ENCODE results near the gene GNRHR.
"Not testable (repeated sequence)": the region's sequence is repeated elsewhere in the genome, so short reads cannot be mapped to it uniquely, and the experiment has no call there.

GNRHR gene

GRCh38 chr4:67743194-67743593, 11.0 kb downstream of the GNRHR start:
- CTCF ChIA-PET, result no interaction called here
- POLR2A ChIA-PET, result no interaction called here
- no peak for TF ChIP-seq PKNOX1 (IDR thresholded peaks at IDR 0.05)
- TF ChIP-seq SP1 (IDR thresholded peaks at IDR 0.05), result no peak
- no peak for TF ChIP-seq L3MBTL2 (conservative IDR thresholded peaks at IDR 0.05)
- TF ChIP-seq TARDBP (IDR thresholded peaks at IDR 0.05), result no peak
- no peak for DNase-seq (ENCODE audit: extremely low spot score)

GRCh38 chr4:67736262-67736661, 17.9 kb downstream of the GNRHR start:
- no peak for DNase-seq (ENCODE audit: extremely low spot score)
- ChIA-PET POLR2A (no interaction called here), CTCF (no interaction called here)
- no peak for TF ChIP-seq FOXA1 (IDR thresholded peaks at IDR 0.05)
- no peak for TF ChIP-seq HDGF (IDR thresholded peaks at IDR 0.05; ENCODE audit: borderline replicate concordance)
- TF ChIP-seq PKNOX1 (IDR thresholded peaks at IDR 0.05), result no peak
- TF ChIP-seq LEF1 (IDR thresholded peaks at IDR 0.05; ENCODE audit: borderline replicate concordance), result no peak

GRCh38 chr4:67735325-67735724, 18.9 kb downstream of the GNRHR start:
- no peak for DNase-seq (ENCODE audit: extremely low spot score)
- TF ChIP-seq LEF1 (IDR thresholded peaks at IDR 0.05; ENCODE audit: borderline replicate concordance), result no peak
- no peak for TF ChIP-seq CTBP1 (IDR thresholded peaks at IDR 0.05; ENCODE audit: borderline replicate concordance)
- TF ChIP-seq TARDBP (IDR thresholded peaks at IDR 0.05), result no peak
- TF ChIP-seq FOXK2 (IDR thresholded peaks at IDR 0.05), result no peak
- no peak for TF ChIP-seq ZNF384 (IDR thresholded peaks at IDR 0.05)
- no peak for TF ChIP-seq PKNOX1 (IDR thresholded peaks at IDR 0.05)
- TF ChIP-seq ARNT (IDR thresholded peaks at IDR 0.05), result no peak
- no peak for TF ChIP-seq HDGF (IDR thresholded peaks at IDR 0.05; ENCODE audit: borderline replicate concordance)
- TF ChIP-seq NFRKB (IDR thresholded peaks at IDR 0.05), result no peak
- TF ChIP-seq SP1 (IDR thresholded peaks at IDR 0.05), result no peak
- no peak for TF ChIP-seq BHLHE40 (IDR thresholded peaks at IDR 0.05; ENCODE audit: borderline replicate concordance)
- CTCF ChIA-PET, result no interaction called here
- POLR2A ChIA-PET, result no interaction called here

- POLR2A ChIA-PET; DNase-seq (ENCODE audit: extremely low spot score); CTCF ChIA-PET: not testable (repeated sequence)
Measured at GRCh38 chr4:67730511-67730910, 23.7 kb downstream of the GNRHR start.

GRCh38 chr4:67727124-67727850, 26.9 kb downstream of the GNRHR start:
- TF ChIP-seq HDGF (IDR thresholded peaks at IDR 0.05; ENCODE audit: borderline replicate concordance), result no peak
- TF ChIP-seq ARNT (IDR thresholded peaks at IDR 0.05), result no peak
- no peak for TF ChIP-seq SUZ12 (IDR thresholded peaks at IDR 0.05)
- no peak for TF ChIP-seq LEF1 (IDR thresholded peaks at IDR 0.05; ENCODE audit: borderline replicate concordance)
- no peak for TF ChIP-seq TARDBP (IDR thresholded peaks at IDR 0.05)
- TF ChIP-seq PKNOX1 (IDR thresholded peaks at IDR 0.05), result no peak
- TF ChIP-seq FOXM1 (IDR thresholded peaks at IDR 0.05; ENCODE audit: borderline replicate concordance), result no peak
- no peak for TF ChIP-seq NFRKB (IDR thresholded peaks at IDR 0.05)
- TF ChIP-seq L3MBTL2 (conservative IDR thresholded peaks at IDR 0.05), result no peak
- no peak for TF ChIP-seq ZNF384 (IDR thresholded peaks at IDR 0.05)
- TF ChIP-seq FOXK2 (IDR thresholded peaks at IDR 0.05), result no peak
- no peak for TF ChIP-seq BHLHE40 (IDR thresholded peaks at IDR 0.05; ENCODE audit: borderline replicate concordance)
- no peak for TF ChIP-seq FOXA1 (IDR thresholded peaks at IDR 0.05)
- no peak for DNase-seq (ENCODE audit: extremely low spot score)
- ChIA-PET CTCF (no interaction called here), POLR2A (no interaction called here)

- TF ChIP-seq L3MBTL2 (conservative IDR thresholded peaks at IDR 0.05) (no peak), ELF4 (IDR thresholded peaks at IDR 0.05) (no peak), CTBP1 (IDR thresholded peaks at IDR 0.05; ENCODE audit: borderline replicate concordance) (no peak), PKNOX1 (IDR thresholded peaks at IDR 0.05) (no peak), FOXK2 (IDR thresholded peaks at IDR 0.05) (no peak), HDGF (IDR thresholded peaks at IDR 0.05; ENCODE audit: borderline replicate concordance) (no peak), TARDBP (IDR thresholded peaks at IDR 0.05) (no peak), FOXA1 (IDR thresholded peaks at IDR 0.05) (no peak), ARNT (IDR thresholded peaks at IDR 0.05) (no peak), ZNF384 (IDR thresholded peaks at IDR 0.05) (no peak), LEF1 (IDR thresholded peaks at IDR 0.05; ENCODE audit: borderline replicate concordance) (no peak), BHLHE40 (IDR thresholded peaks at IDR 0.05; ENCODE audit: borderline replicate concordance) (no peak), SP1 (IDR thresholded peaks at IDR 0.05) (no peak), FOXM1 (IDR thresholded peaks at IDR 0.05; ENCODE audit: borderline replicate concordance) (no peak), SUZ12 (IDR thresholded peaks at IDR 0.05) (no peak), NFRKB (IDR thresholded peaks at IDR 0.05) (no peak)
- no peak for DNase-seq (ENCODE audit: extremely low spot score)
- CTCF ChIA-PET, result no interaction called here
- POLR2A ChIA-PET, result no interaction called here
Measured at GRCh38 chr4:67725981-67726380, 28.2 kb downstream of the GNRHR start.
